GM12892 (cell line): ENCODE results near the gene MTTP.

Experiments used
- POLR2A ChIP-seq: IDR thresholded peaks from 2 replicates; pipeline ENCODE4 v1.6.1; 2011; ENCODE audit warnings: low read depth, low read length, control low read depth
- POLR2AphosphoS5 ChIP-seq: IDR thresholded peaks from 2 replicates; pipeline ENCODE4 v1.6.1; 2011; ENCODE audit warnings: low read depth, low read length, control low read depth

DNA sequence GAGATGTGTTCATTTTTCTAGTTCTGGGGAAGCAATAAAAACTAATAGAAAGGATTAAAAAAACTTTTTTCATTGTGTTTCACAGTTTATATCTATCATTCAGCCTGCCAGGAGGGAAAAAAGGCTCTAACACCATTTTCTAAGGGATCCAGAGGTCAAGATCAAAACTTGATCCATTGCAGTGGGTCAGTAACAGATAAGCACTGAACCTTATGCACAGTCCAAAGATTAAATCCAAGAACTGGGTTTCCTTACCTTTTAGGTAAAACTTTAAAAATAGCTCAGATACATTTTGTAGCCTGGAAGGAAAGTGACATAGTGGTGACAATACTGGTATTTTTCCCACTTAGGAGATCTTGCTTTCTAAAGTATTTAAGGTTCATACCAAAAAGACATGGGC is 12.7 kb downstream of the MTTP start:
- TF ChIP-seq POLR2AphosphoS5 = no peak
- no peak for TF ChIP-seq POLR2A
